ENCODE data around the gene ZFYVE27.

Gene ZFYVE27

GRCh38 chr10:97805949-97806348 is 69.0 kb downstream of the ZFYVE27 start:
- Histone ChIP-seq H3K4me2 (ENCODE audit: insufficient read depth, low read length) (no peak overlapping the region), H3K27me3 (ENCODE audit: insufficient read depth, low read length, poor library complexity) (peaks cover 13% of the 10 kb centered on the region), H3K4me1 (ENCODE audit: insufficient read depth, low read length) (no peaks in the 10 kb centered on the region), H3K4me3 (ENCODE audit: low read depth in 1 of 2, low read length in 2 of 2) (no peak overlapping the region), H4K20me1 (ENCODE audit: insufficient read depth, low read length) (no peaks in the 10 kb centered on the region; the same call in 1 of the 2 replicates), H3K79me2 (ENCODE audit: insufficient read depth, low read length) (no peaks in the 10 kb centered on the region), H3K9ac (ENCODE audit: low read depth, low read length) (no peak overlapping the region), H2AFZ (ENCODE audit: low read depth, low read length) (no peak overlapping the region), H3K9me3 (ENCODE audit: insufficient read depth, low read length, severe bottlenecking) (no peaks in the 10 kb centered on the region), H3K36me3 (ENCODE audit: insufficient read depth, low read length) (no peaks in the 10 kb centered on the region), H3K27ac (ENCODE audit: low read length) (no peak overlapping the region)
- no peak for DNase-seq
- ATAC-seq (ENCODE audit: insufficient read depth, low read depth): no peak
- no peak for TF ChIP-seq EZH2 (IDR thresholded peaks at IDR 0.05; ENCODE audit: borderline replicate concordance, low read depth, low read length, severe bottlenecking)
- TF ChIP-seq, protein P1, sequence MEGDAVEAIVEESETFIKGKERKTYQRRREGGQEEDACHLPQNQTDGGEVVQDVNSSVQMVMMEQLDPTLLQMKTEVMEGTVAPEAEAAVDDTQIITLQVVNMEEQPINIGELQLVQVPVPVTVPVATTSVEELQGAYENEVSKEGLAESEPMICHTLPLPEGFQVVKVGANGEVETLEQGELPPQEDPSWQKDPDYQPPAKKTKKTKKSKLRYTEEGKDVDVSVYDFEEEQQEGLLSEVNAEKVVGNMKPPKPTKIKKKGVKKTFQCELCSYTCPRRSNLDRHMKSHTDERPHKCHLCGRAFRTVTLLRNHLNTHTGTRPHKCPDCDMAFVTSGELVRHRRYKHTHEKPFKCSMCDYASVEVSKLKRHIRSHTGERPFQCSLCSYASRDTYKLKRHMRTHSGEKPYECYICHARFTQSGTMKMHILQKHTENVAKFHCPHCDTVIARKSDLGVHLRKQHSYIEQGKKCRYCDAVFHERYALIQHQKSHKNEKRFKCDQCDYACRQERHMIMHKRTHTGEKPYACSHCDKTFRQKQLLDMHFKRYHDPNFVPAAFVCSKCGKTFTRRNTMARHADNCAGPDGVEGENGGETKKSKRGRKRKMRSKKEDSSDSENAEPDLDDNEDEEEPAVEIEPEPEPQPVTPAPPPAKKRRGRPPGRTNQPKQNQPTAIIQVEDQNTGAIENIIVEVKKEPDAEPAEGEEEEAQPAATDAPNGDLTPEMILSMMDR (IDR thresholded peaks at IDR 0.05; ENCODE audit: borderline replicate concordance, extremely low read depth, low read length, poor library complexity, severe bottlenecking): no peak

DNA sequence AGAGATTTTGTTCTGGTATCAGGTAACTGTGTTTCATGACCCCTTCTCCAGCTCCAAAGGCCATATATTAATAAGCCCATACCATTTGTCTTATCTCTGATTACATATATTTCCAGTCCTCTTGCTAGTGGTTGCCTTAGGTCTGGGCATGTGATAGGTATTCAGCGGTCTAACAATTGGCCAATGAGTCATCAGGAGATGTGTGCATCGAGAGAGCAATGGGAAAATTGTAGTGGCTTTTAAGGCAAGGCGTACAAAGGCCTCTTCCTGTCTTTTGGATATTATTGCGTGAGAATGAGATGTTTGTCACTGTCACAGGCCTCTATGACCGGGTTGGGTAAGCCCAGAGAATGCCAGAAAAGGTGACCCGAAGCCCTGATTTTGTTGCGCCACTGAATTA is 73.5 kb downstream of the ZFYVE27 start:
- Histone ChIP-seq H3K27me3 (ENCODE audit: insufficient read depth, low read length, poor library complexity) (peaks cover 13% of the 10 kb centered on the region), H3K4me3 (ENCODE audit: low read depth in 1 of 2, low read length in 2 of 2) (no peak overlapping the region), H3K36me3 (ENCODE audit: insufficient read depth, low read length) (no peaks in the 10 kb centered on the region), H2AFZ (ENCODE audit: low read depth, low read length) (no peak overlapping the region), H3K9me3 (ENCODE audit: insufficient read depth, low read length, severe bottlenecking) (no peaks in the 10 kb centered on the region), H3K9ac (ENCODE audit: low read depth, low read length) (no peak overlapping the region), H3K4me2 (ENCODE audit: insufficient read depth, low read length) (no peak overlapping the region), H4K20me1 (ENCODE audit: insufficient read depth, low read length) (no peaks in the 10 kb centered on the region; the same call in 1 of the 2 replicates), H3K79me2 (ENCODE audit: insufficient read depth, low read length) (no peaks in the 10 kb centered on the region), H3K27ac (ENCODE audit: low read length) (no peak overlapping the region), H3K4me1 (ENCODE audit: insufficient read depth, low read length) (no peaks in the 10 kb centered on the region)
- TF ChIP-seq, protein P1 (IDR thresholded peaks at IDR 0.05; ENCODE audit: borderline replicate concordance, extremely low read depth, low read length, poor library complexity, severe bottlenecking): no peak
- no peak for TF ChIP-seq EZH2 (IDR thresholded peaks at IDR 0.05; ENCODE audit: borderline replicate concordance, low read depth, low read length, severe bottlenecking)
- ATAC-seq (ENCODE audit: insufficient read depth, low read depth) (no peak), DNase-seq (no peak)
